ENCODE measurements around the gene ARHGEF28. TPM values are rescaled to one million over a fixed set of nuclear protein-coding genes. Genes with fewer than 3 reads are reported as not detected.

ARHGEF28 gene
- total RNA-seq, 1 experiment from 2014 or later, result 13.9 TPM

DNA sequence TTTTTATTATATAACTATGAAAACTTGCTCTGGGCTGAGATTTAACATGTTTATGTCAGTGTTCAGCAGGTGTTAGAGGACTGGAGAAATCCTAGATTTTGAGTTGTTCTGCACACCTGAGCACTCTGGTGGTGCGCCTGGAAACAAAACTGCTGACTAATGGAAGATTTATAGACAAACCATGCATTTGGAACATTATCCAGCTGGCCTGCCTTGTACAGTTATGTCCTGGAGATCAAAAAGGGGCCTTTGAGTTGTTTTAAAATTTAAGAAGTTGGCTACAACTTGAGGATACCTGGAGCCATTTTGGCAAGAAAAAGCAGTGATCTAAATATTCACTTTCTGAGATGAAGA lies 5.7 kb upstream of the ARHGEF28 start:
- DNase-seq (ENCODE audit: low read depth), result no peak

DNA sequence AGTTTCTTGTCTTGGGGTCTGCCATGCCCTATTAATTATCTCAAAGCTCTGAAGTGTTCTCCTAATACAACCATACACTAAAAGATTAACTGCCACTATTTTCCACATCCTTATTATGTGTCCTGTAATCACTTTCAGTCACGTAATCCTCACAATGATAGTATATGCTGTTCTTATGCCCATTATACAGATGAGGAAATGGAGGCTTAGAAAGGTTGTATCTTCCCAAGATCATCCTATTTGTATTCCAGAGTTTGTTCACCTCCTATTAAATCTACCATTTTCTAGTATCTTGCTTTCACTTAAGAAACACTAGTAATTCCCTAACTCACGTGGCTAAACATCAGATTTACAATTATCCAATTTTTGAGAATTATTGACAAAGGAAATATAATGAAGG lies 2.9 kb upstream of the ARHGEF28 start:
- DNase-seq (ENCODE audit: low read depth), result no peak

DNA sequence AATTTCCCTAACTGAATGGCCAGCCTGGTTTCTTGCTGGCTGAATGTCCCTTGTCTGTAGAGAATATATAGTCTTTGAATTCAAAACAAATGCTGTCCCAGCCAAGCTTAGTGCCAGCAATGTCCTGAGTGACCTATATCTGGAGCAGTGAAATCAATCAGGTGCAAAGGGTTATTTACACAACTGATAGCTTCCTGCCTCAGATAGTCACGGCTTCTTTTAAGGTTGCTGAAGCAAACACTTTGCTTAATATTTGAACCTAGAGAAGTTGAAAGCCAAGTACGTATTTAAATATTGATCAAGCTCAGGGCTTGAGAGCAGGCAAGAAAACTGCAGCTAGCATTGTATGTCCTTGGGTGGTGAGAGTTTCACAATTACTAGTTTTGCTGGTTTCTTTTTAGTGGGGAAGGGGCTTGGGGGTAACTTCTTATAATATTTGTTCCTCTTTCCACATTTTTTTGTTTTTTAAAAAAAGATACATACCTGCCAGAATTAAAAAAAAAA lies 2.0 kb upstream of the ARHGEF28 start:
- DNase-seq (ENCODE audit: low read depth), result no peak

DNA sequence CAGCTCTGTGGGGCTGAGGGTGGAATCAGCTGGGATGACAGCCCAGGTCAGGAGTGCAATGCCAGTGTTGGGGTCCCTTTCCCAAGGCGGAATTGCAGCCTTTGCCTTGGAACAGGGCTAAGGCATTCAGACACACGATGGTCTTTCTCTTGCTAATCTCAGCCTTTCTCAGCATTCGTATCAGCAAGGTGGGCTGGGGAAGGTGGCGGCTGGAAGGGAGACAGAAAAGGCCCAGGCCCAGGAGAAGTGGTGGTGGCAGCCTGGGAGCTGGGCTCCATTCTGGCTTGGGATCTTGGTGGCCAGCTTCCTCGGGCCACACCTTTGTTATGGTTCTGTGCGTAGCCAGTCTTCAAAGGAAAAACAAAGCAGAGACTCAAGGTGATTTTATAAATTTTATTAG lies 1.1 kb upstream of the ARHGEF28 start:
- no peak for DNase-seq (ENCODE audit: low read depth)

DNA sequence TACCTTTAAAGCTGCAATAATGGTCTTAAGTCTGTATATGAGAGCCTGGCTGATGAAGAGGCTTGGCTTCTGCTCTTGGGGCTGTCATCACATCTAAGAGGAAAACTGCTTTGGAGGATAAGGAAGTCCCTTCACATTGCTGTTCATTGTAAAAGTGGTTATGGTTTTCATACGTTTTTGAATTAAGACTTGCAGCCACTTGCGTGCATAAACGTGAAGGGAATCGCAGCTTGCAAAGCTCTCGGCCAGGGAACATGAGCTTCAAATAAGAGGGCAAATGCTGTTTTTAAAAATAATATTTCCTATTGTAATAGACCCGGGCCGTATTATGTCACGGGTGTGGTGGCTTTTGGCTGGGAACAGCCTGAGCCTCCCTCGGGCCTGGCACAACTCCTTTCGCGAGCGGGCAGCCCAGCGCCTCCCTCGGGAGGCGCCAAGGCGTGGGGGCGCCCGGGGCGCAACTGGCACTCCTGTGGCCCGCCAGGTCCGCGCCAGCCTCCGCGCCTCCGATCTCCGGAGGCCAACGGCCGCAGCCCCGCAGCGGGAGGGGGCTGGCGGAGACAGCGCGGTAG lies 538 bp upstream of the ARHGEF28 start:
- peak; percentile 27 for DNase-seq (ENCODE audit: low read depth)

DNA sequence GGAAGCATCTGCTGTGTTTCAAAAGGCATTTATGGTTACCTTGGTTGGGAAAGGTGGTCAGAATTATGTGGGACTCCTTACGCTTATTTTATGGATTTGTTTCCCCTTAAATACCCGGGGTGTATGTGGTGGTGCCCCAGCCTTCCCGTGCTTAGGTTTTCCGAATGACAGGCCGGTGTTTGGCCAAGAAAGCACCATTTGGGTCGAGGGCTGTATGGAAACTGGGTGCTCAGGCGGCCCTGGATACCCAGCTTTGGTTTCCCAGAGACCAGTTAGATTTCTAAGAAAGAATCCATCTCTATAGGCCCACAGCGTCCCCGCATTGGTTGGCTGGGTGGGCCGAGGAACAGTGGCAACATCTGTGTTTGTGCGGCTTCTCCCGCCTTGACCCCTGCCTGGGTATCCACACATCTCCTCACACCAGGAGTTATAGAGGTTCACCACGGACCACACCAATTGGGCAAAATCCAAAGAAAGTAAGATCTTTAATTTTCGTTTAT lies 868 bp downstream of the ARHGEF28 start:
- DNase-seq (ENCODE audit: low read depth), result no peak

DNA sequence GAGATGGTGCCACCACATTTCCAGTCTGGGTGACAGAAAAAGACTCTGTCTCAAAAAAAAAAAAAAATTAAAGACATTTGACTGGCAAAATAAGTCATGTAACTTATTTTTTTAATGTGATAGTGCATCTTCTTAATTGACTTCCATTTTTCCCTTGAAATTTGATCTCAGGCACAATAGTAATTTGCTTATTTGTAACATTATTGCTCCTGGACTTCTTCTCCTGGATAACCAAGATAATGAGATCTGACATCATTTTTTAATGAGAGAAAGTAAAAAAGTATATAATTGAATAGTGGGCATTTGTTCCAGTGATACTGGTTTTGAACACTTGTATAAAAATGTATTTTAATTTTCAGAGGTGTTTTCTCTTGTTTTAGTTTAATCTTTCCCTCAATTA lies 3.5 kb downstream of the ARHGEF28 start:
- no peak for DNase-seq (ENCODE audit: low read depth)

DNA sequence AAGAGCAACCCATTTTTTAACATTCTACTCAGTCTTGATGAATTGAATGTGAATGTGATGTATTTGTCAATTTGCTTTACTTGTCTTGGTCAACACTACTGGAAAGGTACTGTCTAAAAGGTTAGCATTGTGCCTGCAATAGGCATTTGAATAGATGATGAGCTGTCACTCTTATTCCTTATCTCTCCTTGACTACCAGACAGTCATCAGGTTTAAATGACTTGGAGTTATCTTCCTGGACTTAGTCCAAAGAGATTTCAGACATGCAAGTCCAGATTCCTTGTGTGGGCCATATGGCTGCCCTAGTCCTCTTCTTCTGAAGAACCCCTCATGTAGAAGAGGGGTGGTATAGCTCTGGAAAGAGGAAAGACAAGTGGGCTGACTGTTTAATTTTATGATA lies 4.8 kb downstream of the ARHGEF28 start:
- no peak for DNase-seq (ENCODE audit: low read depth)

DNA sequence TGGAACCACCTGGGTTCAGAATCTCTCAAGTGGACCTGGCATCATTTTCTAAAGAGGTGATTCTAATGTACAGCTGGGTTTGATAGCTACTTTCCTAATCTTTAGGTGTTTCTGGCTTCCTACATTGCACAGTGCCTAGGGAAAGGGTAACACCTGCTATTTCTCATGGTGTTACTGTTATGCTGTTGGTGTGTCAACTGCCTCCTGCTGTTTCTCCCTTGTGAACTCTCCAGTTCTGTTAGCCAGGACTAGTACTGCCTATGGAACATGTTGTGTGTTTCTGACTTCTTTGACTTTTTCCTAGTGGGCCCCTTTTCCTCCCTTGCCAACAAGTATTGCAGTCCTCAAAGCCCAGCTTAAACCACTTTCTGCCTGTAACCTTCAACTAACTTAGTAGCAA lies 5.5 kb downstream of the ARHGEF28 start:
- no peak for DNase-seq (ENCODE audit: low read depth)

DNA sequence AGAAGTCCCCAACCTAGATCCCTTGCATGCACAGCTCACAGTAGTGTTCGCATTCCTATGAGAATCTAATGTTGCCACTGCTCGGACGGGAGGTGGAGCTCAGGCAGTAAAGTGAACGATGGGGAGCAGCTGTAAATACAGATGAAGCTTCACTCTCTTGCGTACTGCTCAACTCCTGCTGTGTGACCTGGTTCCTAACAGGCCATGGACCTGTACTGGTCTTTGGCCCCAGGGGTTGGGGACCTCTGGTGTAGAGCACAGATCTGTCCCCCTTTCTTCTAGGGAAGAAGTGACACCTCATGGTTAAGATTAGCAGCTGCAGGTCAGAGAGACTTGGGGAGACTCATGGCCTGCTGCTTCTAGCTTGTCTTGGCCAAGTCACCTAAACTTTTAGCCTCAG lies 7.1 kb downstream of the ARHGEF28 start:
- DNase-seq (ENCODE audit: low read depth), result no peak

DNA sequence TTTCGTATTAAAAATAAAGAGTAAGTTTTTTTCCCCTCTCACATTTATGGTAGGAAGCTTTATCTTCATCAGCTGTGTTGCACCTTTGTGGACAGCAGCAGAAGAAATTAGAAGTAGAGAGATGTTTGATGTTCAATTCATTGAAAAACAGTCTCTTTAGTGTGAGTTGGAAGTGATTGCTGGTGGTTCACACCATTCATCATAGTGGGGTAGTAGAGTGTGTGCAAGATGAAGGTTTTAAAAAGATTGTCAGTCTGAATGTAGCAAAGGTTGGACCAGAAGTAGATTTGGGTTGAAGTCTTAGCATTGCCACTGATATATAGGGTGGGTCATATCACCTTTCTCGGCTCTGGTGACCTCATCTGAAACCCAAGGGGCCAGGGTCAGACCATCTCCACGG lies 10.4 kb downstream of the ARHGEF28 start:
- no peak for DNase-seq (ENCODE audit: low read depth)

DNA sequence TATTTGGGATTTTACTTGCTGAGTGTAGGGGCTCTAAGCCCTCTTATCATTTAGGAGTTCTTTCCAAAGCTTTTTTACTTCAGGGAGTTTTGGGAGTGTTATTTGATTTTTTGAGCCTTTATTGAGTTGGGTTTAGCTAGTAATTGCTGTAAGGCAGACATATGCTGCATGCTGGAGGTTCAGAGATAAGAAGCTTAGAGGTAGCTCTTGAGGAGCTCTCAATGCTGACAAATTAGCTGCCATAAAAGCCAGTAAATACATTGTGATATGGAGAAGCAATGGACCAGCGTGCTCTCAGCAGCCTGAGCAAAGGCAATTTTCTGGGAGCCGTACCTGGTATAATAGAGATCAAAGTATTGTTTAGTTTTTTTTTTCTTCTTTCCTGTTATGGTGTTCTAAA lies 11.6 kb downstream of the ARHGEF28 start:
- no peak for DNase-seq (ENCODE audit: low read depth)

DNA sequence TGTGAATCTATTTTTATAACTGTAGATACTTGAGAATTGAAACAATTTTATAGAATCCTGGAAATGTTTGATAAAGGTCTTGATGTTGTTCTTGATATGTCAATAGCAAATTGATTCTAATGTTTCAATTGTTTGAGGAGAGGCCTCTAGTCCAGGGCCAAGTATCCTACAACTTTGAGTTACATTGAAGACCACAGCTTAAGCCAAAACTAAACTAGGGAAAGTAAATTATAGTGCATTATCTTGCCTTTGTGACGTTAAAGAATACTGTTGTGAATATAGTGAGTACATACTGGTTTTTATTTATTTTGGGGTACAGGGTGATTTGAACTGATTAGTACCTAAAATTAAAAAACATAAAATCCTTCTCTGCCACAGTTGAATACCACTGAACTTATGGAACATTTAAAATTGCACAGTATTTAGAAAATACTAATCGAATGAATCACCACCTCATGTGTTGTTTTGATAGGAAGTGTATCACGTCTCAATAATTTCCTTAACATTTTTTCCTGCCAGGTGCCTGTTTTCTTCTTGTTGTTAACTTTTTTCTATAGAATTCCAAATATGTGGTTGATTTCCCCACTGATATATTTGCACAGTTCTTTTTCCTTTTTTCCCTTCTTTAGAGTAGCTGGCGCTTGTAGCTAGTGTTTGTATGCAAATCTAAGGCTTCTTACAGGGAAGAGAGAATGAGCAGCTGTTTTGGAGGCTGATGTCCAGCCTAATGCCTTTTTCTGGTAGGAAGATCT lies 12.5 kb downstream of the ARHGEF28 start:
- DNase-seq (ENCODE audit: low read depth), result peak; percentile 97

DNA sequence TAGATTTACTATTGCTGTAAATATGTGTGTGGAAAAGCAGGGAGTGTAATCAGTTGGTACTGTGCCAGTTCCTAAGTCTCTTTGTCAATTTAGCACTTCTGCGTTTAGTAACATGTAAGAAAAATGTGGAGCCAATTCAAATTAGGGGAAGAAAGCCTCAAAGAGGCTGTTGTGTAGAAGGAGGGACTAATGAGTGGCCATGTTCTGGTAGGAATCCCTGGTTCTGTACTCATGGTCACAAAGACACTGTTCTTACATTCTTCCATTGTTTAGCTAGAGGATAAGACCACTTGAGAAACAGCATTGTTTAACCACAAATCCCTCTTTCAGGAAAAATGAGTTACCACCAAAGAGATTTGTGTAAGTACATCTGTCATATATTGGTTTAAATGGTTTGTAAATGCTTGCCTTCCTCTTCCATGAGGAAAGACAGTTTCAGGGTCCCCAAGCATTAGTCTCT lies 14.9 kb downstream of the ARHGEF28 start:
- DNase-seq (ENCODE audit: low read depth), result peak; percentile 74

DNA sequence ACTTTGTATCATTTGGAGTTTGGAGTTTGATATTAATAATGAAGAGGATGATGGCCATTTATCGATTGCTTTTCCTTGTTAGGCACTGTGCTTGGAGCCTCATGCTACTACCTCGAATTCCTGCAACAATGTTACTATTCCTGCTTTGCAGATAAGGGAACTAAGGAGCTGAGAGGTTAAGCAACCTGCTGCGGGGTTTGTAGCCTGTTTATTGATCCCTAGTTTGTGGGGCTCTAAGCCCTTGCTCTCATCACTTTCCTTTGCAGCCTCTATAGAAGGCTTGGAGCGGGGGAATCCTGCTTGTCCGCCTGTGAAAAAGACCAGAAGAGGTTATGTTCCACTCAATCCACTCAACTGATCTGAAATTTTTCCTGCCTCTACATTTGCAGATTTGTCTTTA lies 15.8 kb downstream of the ARHGEF28 start:
- no peak for DNase-seq (ENCODE audit: low read depth)

DNA sequence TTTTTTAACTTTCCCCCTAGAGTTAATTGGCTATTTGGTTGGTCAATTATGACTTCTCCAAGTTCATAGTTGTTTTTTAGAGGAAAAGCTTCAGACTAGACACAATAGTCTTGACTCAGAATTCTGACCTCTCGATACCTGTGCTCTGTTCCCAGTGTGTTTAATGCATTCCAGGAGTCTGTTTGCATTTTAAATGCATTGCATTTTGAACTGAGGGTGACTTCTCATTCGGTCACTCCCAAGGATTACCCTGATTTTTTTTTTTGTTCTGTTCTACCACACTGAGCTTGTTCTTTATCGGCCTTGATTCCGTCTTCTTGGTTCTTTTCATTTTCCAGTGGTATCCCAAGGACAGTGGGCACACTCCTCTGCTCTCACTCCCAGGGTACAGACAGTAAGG lies 16.3 kb downstream of the ARHGEF28 start:
- no peak for DNase-seq (ENCODE audit: low read depth)

DNA sequence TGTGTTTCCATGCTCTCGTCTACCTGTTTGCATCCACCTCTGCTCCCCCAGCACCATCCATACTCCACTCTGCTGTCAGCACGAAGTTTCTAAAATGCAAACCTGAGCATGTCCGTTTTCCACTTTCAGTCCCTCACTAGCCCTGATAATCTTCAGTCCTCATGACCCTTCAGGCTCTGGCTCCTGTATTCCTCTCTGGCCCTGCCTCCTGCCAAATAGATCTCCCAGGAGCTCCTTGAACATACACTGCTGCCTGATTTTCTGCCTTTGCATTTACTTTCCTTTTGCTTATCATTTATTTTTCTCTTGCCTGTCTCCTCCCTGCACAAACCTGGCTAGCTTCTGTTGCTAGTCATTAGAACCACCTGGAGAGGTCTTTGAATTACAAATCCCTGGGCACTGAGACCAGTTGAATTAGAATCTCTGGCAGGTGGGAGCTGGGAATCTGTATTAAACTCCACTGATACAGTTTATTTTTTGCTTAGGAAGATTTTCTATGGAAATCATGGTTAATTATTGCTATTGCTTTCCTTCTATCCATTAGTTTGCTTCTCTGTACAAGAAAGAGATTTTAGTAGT lies 18.5 kb downstream of the ARHGEF28 start:
- no peak for DNase-seq (ENCODE audit: low read depth)

DNA sequence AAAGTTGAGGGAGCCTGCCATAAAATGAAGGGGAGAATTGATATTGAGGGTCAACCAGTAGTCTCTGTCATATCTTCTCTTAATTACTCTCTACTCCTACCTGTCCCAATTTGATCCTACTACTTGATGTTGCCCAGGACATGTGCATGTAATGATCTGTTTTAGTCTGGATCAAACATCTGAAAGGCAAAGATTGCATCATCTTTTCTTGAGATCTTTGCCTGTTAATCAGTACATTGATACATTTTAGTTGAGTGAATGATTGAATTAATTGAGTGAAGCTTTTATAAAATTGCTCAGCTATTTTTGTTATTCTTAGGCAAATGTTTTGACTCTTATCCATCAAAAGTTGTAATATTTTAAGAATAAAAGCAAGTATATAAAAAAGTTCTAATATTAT lies 21.7 kb downstream of the ARHGEF28 start:
- no peak for DNase-seq (ENCODE audit: low read depth)

DNA sequence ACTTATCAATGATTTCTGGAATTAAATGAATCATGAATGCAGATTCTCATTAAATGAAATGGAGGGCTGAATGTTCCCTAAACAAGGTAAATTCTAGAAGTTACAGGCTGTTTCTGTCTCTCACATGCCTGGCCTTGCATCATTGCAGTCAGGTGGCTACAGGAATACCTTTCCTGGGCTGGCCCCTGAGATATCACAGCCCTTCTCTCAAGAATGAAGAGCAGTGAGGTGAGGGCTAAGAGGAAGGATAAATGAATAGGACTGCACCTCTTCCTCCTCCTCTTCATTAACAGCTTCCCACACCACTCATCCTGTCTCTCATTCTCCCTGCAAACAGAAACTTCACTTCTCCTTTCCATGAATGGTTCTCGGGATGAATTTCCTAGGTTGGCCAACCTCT lies 22.5 kb downstream of the ARHGEF28 start:
- no peak for DNase-seq (ENCODE audit: low read depth)

DNA sequence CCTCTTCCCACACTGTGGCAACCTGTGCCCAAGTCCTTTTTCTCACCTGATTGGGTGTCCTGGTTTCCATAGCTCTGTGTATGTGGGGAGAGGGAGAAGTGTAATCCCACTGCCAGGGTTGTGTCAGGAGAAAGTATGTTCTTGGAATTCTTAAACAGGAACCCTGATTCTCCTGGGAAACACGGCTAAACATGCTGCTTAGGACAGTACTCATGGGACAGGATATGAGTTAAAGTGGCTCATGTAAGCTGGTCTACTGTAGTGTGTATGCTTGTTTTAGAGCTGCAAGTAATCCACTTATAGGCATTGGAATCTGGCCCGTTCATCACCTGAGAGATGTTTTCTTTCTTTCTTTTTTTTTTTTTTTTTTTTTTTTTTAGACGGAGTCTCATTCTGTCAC lies 23.9 kb downstream of the ARHGEF28 start:
- DNase-seq (ENCODE audit: low read depth), result no peak

DNA sequence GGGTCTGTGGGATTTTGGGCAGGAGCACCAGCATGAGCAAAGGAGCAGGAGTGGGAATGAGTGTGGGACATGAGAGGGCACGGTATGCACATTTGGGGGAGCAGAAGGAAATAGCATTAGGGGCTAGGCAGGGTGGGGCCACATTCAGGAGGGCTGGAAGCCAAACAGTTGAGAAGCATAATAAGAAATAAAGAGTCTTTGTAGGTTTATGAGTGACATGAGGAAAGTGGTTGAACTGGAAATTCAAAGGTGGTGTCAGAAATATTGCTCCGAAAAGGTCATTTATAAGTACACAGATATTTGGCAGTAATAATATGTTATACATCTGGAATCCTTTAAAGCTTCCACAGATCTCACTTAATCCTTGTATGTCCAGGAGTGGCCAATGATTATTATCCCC lies 26.4 kb downstream of the ARHGEF28 start:
- DNase-seq (ENCODE audit: low read depth), result no peak

DNA sequence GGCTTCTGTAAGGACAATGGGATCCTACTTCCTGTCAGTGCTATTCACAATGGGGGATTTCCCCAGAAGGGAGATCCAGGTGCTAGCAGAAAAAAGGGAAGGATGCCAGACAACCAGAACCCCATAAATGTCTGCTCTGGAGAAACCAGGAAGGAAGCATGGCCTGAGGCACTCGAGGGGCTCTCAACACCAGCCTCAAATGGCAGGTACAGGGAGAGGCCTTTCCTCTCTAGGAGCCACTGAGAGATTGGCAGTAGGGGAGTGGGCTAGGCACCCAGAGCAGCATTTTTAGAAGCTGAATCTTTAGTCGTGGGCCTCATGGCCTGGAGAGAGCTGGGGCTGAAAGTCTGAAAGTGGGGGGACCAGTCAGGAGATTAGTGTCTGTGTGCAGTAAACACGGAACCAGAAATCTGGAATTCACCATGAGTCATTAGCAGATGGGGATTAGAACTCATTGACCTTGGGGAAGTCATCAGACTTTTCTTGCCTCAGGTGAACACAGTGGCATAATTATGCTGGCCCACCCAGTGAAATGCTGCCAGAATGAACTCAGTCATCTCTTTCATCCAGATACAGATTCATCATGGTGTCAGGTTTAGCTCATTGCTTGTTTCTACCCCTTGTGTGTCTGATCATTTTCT lies 28.3 kb downstream of the ARHGEF28 start:
- DNase-seq (ENCODE audit: low read depth), result peak; percentile 75

Measured in HT1080 (cell line).